ENCODE results near the gene ITPRID2. TPM values are rescaled to one million over a fixed set of nuclear protein-coding genes. Genes with fewer than 3 reads are reported as not detected.

The ITPRID2 gene
- total and polyA plus RNA-seq, 2 of the 13 experiments (the other 11 are each of a cell fraction or from before 2014, with no cell fraction given) = 44.8 to 62.3 TPM

DNA sequence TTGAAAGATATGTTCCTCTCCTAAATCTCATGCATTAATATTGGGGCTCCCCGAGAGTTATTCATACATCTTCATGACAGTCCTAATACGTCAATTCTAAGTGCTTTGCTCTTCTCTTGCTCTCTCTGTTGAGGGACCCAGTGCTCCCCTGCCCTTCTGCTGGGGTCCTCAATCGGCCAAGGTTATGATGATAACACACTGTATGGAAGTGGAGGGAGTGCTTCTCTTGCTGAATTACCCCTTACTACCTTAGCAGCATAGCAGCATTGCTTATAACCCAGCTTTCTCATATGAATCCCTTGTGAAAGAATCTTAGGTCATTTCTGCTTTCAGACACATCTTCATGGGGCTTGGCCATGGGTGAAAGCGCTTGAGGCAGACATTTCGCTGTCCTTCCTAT is 43.2 kb downstream of the ITPRID2 start:
- FAIRE-seq (no peak), ATAC-seq (peak; percentile 43; the same call in 2 of the 3 replicates), DNase-seq (ENCODE audit: low spot score) (no peak)
- BruUV-seq (replicated peaks) = no TSS peak
- in situ Hi-C loops (cut with HindIII; ENCODE audit: extremely low pct_ligation_motif_present, low pct_unique_long_range_greater_than_20kb) = no loop called here
- Histone ChIP-seq H3K9me3 (ENCODE audit: low read length) (no peaks in the 10 kb centered on the region), H2AFZ (ENCODE audit: low read length) (no peak overlapping the region), H4K20me1 (ENCODE audit: insufficient read depth, low read length) (no peaks in the 10 kb centered on the region), H3K36me3 (replicated peaks in 1 of 2; ENCODE audit: control insufficient read depth in 1 of 2, insufficient read depth in 2 of 2, low read length in 2 of 2) (no peaks in the 10 kb centered on the region), H3K4me2 (ENCODE audit: low read depth, low read length) (no peak overlapping the region), H3K27ac (ENCODE audit: extremely low read length, insufficient read depth, low read length) (no peak overlapping the region), H3K9ac (ENCODE audit: insufficient read depth, low read depth, low read length) (no peak overlapping the region), H3K4me3 (replicated peaks in 1 of 3; ENCODE audit: insufficient read depth in 1 of 3, low read depth in 2 of 3, low read length in 3 of 3) (no peak overlapping the region), H3K27me3 (ENCODE audit: control insufficient read depth in 1 of 2, insufficient read depth in 2 of 2, low read length in 2 of 2) (no peaks in the 10 kb centered on the region), H3K79me2 (ENCODE audit: insufficient read depth, low read length) (no peaks in the 10 kb centered on the region), H3K4me1 (ENCODE audit: insufficient read depth, low read length) (no peaks in the 10 kb centered on the region)
- POLR2A ChIA-PET = no interaction called here
- TF ChIP-seq, protein P1, sequence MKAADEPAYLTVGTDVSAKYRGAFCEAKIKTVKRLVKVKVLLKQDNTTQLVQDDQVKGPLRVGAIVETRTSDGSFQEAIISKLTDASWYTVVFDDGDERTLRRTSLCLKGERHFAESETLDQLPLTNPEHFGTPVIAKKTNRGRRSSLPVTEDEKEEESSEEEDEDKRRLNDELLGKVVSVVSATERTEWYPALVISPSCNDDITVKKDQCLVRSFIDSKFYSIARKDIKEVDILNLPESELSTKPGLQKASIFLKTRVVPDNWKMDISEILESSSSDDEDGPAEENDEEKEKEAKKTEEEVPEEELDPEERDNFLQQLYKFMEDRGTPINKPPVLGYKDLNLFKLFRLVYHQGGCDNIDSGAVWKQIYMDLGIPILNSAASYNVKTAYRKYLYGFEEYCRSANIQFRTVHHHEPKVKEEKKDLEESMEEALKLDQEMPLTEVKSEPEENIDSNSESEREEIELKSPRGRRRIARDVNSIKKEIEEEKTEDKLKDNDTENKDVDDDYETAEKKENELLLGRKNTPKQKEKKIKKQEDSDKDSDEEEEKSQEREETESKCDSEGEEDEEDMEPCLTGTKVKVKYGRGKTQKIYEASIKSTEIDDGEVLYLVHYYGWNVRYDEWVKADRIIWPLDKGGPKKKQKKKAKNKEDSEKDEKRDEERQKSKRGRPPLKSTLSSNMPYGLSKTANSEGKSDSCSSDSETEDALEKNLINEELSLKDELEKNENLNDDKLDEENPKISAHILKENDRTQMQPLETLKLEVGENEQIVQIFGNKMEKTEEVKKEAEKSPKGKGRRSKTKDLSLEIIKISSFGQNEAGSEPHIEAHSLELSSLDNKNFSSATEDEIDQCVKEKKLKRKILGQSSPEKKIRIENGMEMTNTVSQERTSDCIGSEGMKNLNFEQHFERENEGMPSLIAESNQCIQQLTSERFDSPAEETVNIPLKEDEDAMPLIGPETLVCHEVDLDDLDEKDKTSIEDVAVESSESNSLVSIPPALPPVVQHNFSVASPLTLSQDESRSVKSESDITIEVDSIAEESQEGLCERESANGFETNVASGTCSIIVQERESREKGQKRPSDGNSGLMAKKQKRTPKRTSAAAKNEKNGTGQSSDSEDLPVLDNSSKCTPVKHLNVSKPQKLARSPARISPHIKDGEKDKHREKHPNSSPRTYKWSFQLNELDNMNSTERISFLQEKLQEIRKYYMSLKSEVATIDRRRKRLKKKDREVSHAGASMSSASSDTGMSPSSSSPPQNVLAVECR (CRISPR knock-in tag; IDR thresholded peaks at IDR 0.05; ENCODE audit: borderline replicate concordance) = no peak
- TF ChIP-seq WIZ (CRISPR knock-in tag; IDR thresholded peaks at IDR 0.05) (no peak), CENPT (CRISPR knock-in tag; IDR thresholded peaks at IDR 0.05; ENCODE audit: low read depth) (no peak), ZNF296 (CRISPR knock-in tag; conservative IDR thresholded peaks at IDR 0.05) (no peak), NR3C1 (CRISPR knock-in tag; IDR thresholded peaks at IDR 0.05) (no peak), ZNF530 (CRISPR knock-in tag; IDR thresholded peaks at IDR 0.05; ENCODE audit: low read depth) (no peak), TSC22D2 (CRISPR knock-in tag; IDR thresholded peaks at IDR 0.05; ENCODE audit: borderline replicate concordance) (no peak), POLR2AphosphoS2 (IDR thresholded peaks at IDR 0.05; ENCODE audit: low read depth, low read length) (no peak)
- TF ChIP-seq, protein P2, sequence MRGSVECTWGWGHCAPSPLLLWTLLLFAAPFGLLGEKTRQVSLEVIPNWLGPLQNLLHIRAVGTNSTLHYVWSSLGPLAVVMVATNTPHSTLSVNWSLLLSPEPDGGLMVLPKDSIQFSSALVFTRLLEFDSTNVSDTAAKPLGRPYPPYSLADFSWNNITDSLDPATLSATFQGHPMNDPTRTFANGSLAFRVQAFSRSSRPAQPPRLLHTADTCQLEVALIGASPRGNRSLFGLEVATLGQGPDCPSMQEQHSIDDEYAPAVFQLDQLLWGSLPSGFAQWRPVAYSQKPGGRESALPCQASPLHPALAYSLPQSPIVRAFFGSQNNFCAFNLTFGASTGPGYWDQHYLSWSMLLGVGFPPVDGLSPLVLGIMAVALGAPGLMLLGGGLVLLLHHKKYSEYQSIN (CRISPR knock-in tag; IDR thresholded peaks at IDR 0.05; ENCODE audit: borderline replicate concordance) = no peak
- TF ChIP-seq, protein P3, sequence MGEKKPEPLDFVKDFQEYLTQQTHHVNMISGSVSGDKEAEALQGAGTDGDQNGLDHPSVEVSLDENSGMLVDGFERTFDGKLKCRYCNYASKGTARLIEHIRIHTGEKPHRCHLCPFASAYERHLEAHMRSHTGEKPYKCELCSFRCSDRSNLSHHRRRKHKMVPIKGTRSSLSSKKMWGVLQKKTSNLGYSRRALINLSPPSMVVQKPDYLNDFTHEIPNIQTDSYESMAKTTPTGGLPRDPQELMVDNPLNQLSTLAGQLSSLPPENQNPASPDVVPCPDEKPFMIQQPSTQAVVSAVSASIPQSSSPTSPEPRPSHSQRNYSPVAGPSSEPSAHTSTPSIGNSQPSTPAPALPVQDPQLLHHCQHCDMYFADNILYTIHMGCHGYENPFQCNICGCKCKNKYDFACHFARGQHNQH (CRISPR knock-in tag; IDR thresholded peaks at IDR 0.05) = no peak
- CTCF ChIA-PET (ENCODE audit: low intra/inter-chr PET ratio, low total read pairs) = no interaction called here
- intact Hi-C loops (cut with micrococcal nuclease; ENCODE audit: unreplicated experiment) = no loop called here
- 78% methylated on average over 5 of the region's 5 CpGs for WGBS (ENCODE audit: low lambda C conversion rate)
